ENCODE results near the gene BEST3. TPM values are rescaled to one million over a fixed set of nuclear protein-coding genes. Genes with fewer than 3 reads are reported as not detected.

Gene BEST3
- under 0.01 TPM in 1 of 2 replicates, not detected in the other for total RNA-seq

DNA sequence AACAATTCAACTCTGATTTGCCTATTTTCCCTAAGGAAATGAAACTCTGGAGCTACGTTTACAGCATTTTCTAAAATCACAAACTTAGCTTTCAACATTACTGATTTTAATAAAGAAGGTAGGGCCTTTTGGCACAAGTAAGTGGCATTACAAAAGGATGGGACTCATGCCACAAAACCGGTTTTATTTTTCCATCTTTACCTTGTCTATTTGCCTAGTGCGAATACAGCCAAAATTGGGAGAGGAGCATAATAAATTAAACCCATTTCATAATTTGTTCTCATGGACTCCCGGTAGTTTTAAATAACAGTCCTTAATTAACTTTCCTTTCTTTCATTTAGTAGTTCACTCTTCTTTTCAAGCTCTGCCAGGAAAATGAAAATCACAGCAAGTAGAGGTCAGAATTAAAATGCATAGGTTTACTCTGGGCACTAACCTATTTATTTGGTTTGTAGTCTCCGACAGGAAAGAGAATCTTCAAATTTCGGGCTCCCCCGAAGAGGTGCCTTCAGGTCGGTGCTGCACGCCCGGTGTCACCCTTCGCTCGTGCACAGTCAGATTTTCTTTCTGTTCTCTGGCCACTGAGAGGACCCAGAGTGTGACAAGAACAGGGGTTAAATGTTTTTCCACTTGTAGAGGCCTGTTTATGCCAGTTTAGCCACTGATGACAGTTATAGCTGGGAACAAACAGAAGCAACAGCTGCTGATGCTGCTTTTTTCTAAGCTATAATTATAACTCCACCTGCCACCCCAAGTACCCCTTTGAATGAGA is at the start of gene BEST3:
BEST3 (minus strand) TSS at position 535 of the 772 bp plus-strand sequence. CDS start 1,505 bp downstream, outside the sequence.

DNA sequence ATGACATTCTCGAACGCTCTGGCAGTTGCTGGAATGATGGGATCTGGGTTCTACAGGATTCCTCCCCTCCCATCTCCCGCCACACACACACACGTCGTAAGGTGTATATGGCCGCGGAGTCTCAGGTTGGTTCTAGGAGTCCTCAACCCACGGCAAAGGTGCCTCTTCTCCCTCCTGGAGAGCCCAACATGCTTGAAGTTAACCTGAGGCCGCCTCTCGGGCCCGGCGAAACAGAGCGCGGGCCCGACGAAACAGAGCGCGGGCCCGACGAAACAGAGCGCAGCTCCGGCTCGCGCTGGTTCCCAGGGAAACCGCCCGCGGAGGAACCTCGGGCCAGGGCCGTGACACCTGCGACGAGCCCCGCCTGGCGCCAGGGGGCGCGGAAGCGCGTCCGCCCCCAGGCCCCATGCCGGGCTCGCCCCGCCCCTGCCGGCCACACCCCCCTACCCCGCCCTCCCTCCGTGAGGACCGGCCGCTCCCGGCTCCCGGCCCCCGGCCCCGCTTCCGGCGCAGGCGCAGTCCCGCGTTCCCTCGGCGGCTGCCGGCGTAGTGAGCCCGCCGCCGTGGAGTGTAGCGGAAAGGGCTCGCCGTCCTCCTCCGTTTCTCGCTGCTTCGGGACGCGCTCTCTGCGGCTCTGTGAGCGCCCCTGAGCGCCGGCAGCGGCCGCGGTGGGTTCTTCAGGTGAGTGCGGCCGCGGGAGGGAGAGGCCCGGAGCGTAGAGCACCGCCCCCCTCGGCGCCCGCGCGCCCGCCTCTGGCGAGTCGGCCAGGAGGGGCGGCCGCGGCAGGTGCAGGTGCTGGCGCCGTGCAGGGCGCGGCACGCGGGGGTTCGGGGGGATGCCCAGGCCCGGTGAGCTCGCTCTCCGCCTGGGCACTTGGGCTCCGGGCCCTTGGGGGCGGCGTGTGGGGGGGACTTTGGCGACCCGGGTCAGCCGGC is 39.5 kb upstream of the BEST3 start, which contains the start of gene RAB3IP:
RAB3IP (plus strand) TSS at position 510 of the 936 bp plus-strand sequence. CDS start 16,549 bp downstream, outside the sequence.

DNA sequence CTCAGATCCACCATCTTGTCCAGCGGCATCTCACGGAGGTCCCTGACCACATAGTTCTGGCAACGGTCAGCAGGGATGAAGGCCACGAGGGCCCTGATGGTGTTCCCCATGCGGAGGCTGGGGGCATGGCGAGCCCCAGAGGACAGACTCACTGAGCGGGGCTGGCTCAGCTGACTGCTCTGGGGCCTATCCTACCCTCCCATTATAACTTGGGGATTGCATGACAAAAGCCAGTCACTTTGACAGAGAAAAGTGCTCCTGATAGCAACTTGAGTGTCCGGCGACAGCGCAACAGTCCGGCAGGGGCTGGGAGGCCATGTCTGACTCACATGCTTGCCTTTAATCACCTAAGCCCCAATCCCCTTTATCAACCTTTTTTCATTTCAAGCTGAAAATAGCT is 88.4 kb downstream of the BEST3 start, which contains the start of gene LRRC10:
LRRC10 (minus strand) TSS at position 179 of the 400 bp plus-strand sequence; CDS start at position 110, 69 bp downstream.

Other genes with a start within 250 kb of the BEST3 start
- gene FRS2, start 228.9 kb downstream of the BEST3 start, total RNA-seq: 23.1 and 23.7 TPM in 2 replicates
- 267 and 339 TPM in 2 replicates for gene CCT2, start 113.8 kb downstream of the BEST3 start, total RNA-seq
- gene LRRC10, start 88.4 kb downstream of the BEST3 start, total RNA-seq: not detected in 2 replicates
- 4.0 and 4.9 TPM in 2 replicates for gene RAB3IP, start 39.6 kb upstream of the BEST3 start, total RNA-seq
- gene MYRFL, start 125.9 kb upstream of the BEST3 start, total RNA-seq: not detected in 2 replicates